GM18909 (cell line): ENCODE data around the gene FLNC.

Experiments used
- ATAC-seq: cut with Tn5 transposase; IDR thresholded peaks from one replicate; pipeline ENCODE4 v1.9.1; 2021; ENCODE audit warnings: mild to moderate bottlenecking; ENCODE audit not compliant: unreplicated experiment, poor library complexity

FLNC gene

DNA sequence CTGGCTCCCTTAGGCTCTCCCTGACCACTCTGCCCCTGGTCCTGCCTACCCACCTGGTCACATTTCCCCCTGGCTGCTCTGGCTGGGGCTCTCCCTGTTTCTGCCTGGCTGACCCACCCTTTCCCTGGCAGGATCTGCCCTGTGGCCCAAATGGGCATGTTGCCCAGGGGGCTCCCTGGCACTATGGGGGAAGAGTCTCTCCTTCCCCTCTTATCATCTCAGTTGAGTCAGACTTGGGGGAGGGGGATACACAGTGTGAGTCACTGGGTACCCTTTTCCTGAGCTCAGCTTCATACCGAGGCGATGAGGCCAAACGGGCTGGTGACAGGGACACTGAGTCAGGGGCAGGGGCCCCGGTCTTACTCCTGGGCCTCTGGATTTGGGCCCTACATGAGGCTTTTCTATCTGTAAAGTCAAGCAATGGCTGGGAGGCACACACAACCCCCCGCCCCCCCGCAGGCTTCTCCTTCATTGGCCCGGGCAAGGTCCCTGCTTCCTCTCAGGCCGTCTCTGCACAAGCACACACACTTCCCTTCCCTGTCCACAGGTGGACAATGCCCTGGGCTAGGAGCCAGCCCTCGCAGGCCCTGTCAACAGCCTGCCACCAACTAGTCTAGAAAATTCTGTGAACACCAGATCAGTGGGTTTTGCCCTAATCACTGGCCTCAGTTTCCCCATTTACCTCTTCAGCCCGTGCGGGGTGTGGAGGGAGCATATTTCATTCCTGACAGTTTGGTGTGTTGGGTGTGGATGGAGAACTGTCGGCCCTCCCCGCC is 627 bp upstream of the FLNC start:
- ATAC-seq: no peak

- ATAC-seq: no peak
Measured at GRCh38 chr7:128831178-128831993, 1.2 kb downstream of the FLNC start.

DNA sequence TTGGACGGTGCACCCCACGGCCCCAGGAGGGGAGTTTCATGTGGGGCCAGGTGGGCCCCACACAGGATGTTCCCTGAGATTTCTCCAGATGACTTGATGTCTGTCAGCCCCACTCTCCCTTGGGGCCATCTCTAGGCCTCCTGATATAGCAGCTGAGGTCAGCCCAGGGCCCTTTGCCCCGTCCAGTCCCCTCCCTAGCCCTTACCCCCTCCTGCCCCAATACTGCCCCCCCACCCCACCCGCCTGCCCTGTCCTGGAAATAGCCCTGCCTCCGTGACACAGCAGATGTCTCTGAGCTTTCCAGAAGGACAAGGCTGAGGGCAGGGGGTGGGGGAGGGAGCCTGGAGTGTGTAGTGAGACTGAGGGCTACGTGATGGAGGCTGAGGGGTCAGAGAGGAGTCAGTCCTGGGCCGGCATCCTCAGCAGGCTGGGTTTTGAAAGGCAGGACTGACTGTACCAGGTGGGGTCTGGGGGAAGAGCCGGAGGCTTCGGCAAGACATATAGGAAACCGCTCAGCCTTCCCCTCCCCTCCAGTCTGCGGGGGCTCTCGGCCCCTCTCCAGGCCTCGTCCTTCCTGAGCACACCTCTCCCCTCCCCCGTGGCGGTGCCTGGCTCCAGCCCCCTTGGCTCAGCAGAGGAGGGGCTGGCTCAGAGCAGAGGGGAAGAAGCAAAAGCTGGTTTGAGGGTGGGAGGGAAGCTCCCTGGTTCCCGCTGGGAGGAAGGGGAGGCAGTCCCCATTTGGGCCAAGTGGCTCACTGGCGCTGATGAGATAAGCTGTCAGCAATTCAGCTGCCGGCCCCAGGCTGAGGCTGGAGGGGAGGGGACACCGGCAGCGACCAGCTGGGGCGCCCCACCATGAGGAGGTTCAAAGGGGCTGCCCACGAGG is 2.0 kb downstream of the FLNC start:
- ATAC-seq: no peak

DNA sequence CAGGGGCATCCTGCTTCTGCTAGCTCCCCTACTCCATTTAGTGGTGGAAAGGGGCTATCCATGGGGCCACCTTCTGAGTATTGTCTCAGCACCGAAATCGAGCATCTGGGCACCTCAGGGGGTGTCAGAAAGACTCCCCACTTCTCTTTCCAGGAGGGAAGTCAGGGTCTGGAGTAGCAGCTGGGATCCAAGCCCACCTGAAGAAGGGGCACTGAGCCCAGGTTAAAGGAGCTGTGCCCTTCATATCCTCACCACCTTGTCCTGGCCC is 2.6 kb downstream of the FLNC start:
- ATAC-seq: no peak

GRCh38 chr7:128833148-128833945 is 3.1 kb downstream of the FLNC start:
- no peak for ATAC-seq

- no peak for ATAC-seq
Measured at GRCh38 chr7:128833946-128834325, 3.7 kb downstream of the FLNC start.

DNA sequence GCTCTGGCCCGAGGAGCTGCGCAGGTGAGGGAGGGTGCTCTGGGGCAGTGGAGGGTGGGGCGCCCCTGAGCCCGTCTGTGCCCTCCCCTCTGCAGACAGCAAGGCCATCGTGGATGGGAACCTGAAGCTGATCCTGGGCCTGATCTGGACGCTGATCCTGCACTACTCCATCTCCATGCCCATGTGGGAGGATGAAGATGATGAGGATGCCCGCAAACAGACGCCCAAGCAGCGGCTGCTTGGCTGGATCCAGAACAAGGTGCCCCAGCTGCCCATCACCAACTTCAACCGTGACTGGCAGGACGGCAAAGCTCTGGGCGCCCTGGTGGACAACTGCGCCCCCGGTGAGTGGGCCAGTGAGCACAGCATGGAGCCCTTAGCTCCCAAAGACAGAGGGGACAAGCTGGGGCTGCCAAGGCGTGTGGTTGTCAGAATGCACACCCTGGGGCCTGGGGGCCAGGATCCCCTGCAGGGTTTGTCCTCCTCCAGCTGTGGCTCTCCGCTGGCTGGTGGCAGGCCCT is 5.1 kb downstream of the FLNC start:
- no peak for ATAC-seq

- ATAC-seq: no peak
Measured at GRCh38 chr7:128835790-128836641, 5.8 kb downstream of the FLNC start.

GRCh38 chr7:128836729-128837348 is 6.6 kb downstream of the FLNC start:
- no peak for ATAC-seq

DNA sequence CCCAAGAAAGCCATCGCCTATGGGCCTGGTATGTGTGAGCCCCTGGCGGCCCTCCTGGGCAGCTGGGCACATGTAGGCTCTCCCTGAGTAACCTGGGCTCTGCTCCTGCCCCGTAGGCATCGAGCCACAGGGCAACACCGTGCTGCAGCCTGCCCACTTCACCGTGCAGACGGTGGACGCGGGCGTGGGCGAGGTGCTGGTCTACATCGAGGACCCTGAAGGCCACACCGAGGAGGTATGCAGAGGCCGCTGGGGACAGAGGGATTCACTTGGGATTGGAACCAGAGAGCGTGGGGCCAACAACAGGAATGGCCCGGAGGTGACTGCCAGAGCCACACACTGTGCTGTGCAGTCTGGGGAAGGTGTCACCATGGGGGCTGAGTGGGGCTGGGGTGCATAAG is 7.3 kb downstream of the FLNC start:
- no peak for ATAC-seq

- no peak for ATAC-seq
Measured at GRCh38 chr7:128838109-128838779, 8.0 kb downstream of the FLNC start.

- ATAC-seq: no peak
Measured at GRCh38 chr7:128838981-128839731, 8.9 kb downstream of the FLNC start.

DNA sequence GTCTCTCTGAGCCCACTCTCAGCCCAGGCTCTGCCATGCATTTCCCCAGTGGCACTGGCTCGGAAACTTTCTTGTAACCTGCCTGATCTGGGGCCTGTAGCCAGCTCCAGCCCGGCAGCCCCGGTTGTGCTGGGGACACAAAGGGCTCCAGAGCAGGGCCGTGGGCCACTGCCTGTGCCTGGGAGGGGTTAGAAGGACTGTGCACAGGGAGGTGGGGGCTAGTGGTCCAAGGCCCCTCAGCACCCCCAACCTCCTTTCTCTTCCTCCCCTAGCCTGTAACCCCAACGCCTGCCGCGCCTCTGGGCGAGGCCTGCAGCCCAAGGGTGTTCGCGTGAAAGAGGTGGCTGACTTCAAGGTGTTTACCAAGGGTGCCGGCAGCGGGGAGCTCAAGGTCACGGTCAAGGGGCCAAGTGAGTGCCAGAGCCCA is 9.6 kb downstream of the FLNC start:
- ATAC-seq: no peak

DNA sequence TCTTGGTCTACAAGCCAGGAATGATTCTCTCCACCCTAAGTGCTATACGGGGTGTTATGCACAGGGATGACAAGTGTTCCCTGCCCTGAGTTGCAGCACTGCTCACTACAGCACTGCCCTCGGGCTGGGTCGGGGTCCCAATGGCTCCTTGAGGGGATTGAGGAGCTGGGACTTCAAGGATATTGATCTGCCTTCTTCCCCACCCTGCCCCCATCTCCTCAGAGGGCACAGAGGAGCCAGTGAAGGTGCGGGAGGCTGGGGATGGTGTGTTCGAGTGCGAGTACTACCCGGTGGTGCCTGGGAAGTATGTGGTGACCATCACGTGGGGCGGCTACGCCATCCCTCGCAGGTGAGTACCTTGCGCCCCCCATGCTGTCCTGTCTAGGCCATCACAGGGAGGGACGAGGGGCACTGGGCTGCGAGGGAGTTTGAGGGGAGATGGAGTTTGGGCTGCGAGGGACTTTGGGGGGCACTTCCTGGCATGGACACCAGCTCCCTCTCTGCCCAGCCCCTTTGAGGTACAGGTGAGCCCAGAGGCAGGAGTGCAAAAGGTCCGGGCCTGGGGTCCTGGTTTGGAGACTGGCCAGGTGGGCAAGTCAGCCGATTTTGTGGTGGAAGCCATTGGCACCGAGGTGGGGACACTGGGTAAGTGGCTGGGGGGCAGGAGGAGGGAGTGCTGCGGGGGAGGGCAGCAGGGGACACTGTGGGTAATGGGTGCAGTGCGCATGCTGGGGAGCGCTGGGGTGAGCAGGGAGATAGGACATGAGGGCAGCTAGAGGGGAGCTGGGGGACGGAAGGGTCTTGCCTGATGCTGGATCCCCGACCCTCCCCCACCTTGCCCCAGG is 10.3 kb downstream of the FLNC start:
- ATAC-seq: no peak

GRCh38 chr7:128841171-128841690 is 11.0 kb downstream of the FLNC start:
- no peak for ATAC-seq

GRCh38 chr7:128841921-128842673 is 11.9 kb downstream of the FLNC start:
- ATAC-seq: no peak
